GM18517 (cell line): ENCODE data around the gene PLAC8.
"Not testable (repeated sequence)": the region's sequence is repeated elsewhere in the genome, so short reads cannot be mapped to it uniquely, and the experiment has no call there.

Experiments used
- ATAC-seq: cut with Tn5 transposase; IDR thresholded peaks from one replicate; pipeline ENCODE4 v1.9.1; 2021; ENCODE audit warnings: mild to moderate bottlenecking, moderate library complexity; ENCODE audit not compliant: unreplicated experiment

The PLAC8 gene

GRCh38 chr4:83112678-83113428 is 1.7 kb downstream of the PLAC8 start:
- no peak for ATAC-seq

GRCh38 chr4:83112231-83112630 is 2.3 kb downstream of the PLAC8 start:
- peak; percentile 43 for ATAC-seq

- not testable (repeated sequence) for ATAC-seq
Observed at GRCh38 chr4:83111751-83112141, 2.8 kb downstream of the PLAC8 start.

GRCh38 chr4:83110970-83111750 is 3.4 kb downstream of the PLAC8 start:
- ATAC-seq, result no peak

GRCh38 chr4:83110223-83110945 is 4.1 kb downstream of the PLAC8 start:
- ATAC-seq, result peak; percentile 75

- peak; percentile 8 for ATAC-seq
Observed at GRCh38 chr4:83109480-83110222, 4.9 kb downstream of the PLAC8 start.

- ATAC-seq, result no peak
Observed at GRCh38 chr4:83108101-83108861, 6.2 kb downstream of the PLAC8 start.

GRCh38 chr4:83107631-83108030 is 6.9 kb downstream of the PLAC8 start:
- no peak for ATAC-seq

- no peak for ATAC-seq
Observed at GRCh38 chr4:83104991-83105390, 9.5 kb downstream of the PLAC8 start.

GRCh38 chr4:83096397-83096796 is 18.1 kb downstream of the PLAC8 start:
- no peak for ATAC-seq

- no peak for ATAC-seq
Observed at GRCh38 chr4:83093060-83093640, 21.4 kb downstream of the PLAC8 start.

GRCh38 chr4:83089410-83090157 is 24.9 kb downstream of the PLAC8 start:
- no peak for ATAC-seq

GRCh38 chr4:83084956-83085355 is 29.6 kb downstream of the PLAC8 start:
- not testable (repeated sequence) for ATAC-seq

- ATAC-seq, result no peak
Observed at GRCh38 chr4:83083925-83084475, 30.5 kb downstream of the PLAC8 start.

- ATAC-seq, result no peak
Observed at GRCh38 chr4:83082777-83083176, 31.8 kb downstream of the PLAC8 start.

- ATAC-seq, result no peak
Observed at GRCh38 chr4:83080561-83080960, 34.0 kb downstream of the PLAC8 start.

GRCh38 chr4:83075311-83076095 is 39.0 kb downstream of the PLAC8 start:
- ATAC-seq, result no peak

GRCh38 chr4:83074783-83075182 is 39.7 kb downstream of the PLAC8 start:
- not testable (repeated sequence) for ATAC-seq
